ENCODE measurements around the gene NLRC5. TPM values are rescaled to one million over a fixed set of nuclear protein-coding genes. Genes with fewer than 3 reads are reported as not detected.
"Not testable (repeated sequence)": the region's sequence is repeated elsewhere in the genome, so short reads cannot be mapped to it uniquely, and the experiment has no call there.

The NLRC5 gene
- polyA plus RNA-seq, 1 experiment, result 19.2 TPM

DNA sequence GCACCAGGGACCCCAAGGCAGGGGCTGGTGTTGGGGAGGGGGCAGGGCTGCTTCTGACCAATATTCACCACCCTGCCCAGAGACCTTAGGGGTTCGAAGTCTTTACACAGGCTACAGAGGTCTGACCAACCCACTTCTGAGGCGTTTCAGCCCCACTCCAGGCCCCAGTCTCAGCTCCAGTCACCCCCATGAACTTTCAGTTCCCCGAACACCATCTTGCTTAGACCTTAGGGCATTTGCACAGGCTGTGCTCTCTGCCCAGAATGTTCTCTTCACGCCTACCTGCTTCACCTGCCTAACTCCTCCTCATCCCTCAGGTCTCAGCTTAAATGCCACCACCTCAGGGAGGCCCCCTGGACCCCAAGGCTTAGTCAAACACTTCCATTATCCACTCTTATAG, 77.3 kb downstream of the NLRC5 start:
- CTCF ChIA-PET, result interaction anchor here (0.8 to 3.5 kb wide), 4 partner anchors 12 to 102 kb away, joined by 3 to 20 read pairs (median 6); partner anchors contain the start of gene CPNE2
- POLR2A ChIA-PET, result no interaction called here
- TF ChIP-seq, protein P1, sequence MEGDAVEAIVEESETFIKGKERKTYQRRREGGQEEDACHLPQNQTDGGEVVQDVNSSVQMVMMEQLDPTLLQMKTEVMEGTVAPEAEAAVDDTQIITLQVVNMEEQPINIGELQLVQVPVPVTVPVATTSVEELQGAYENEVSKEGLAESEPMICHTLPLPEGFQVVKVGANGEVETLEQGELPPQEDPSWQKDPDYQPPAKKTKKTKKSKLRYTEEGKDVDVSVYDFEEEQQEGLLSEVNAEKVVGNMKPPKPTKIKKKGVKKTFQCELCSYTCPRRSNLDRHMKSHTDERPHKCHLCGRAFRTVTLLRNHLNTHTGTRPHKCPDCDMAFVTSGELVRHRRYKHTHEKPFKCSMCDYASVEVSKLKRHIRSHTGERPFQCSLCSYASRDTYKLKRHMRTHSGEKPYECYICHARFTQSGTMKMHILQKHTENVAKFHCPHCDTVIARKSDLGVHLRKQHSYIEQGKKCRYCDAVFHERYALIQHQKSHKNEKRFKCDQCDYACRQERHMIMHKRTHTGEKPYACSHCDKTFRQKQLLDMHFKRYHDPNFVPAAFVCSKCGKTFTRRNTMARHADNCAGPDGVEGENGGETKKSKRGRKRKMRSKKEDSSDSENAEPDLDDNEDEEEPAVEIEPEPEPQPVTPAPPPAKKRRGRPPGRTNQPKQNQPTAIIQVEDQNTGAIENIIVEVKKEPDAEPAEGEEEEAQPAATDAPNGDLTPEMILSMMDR (IDR thresholded peaks at IDR 0.05; ENCODE audit: insufficient read depth, low read depth, low read length), result no peak

DNA sequence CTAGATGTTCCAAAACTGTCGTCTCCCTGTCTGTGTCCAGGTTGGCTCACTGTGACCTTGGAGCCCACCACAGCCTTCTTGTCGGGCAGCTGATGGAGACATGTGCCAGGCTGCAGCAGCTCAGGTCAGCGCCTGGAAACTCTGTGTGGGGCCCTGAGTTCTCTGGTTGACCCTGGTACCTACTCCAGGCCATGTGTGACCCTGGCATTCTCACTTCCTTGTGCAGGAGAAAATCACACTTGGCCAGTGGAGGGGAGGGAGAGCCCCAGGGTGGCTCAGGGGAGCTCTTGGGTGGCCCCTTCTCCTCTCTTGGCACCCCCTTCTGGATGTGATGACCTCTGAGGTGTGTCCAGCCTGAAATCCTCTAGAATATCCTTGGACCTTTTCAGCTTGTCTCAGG, 78.0 kb downstream of the NLRC5 start:
- POLR2A ChIA-PET, result interaction anchor here (0.5 kb wide), 1 partner anchor 158 kb away, joined by 3 read pairs; no protein-coding TSS in a partner anchor
- CTCF ChIA-PET, result interaction anchor here (2.1 to 3.5 kb wide), 2 partner anchors 17 to 26 kb away, joined by 8 to 20 read pairs; partner anchors contain the start of gene CPNE2

More for the DNA sequence above, 77.3 kb downstream of the NLRC5 start:
- no peak for DNase-seq (ENCODE audit: low read depth)
- H3K36me3 ChIP-seq (ENCODE audit: control insufficient read depth, insufficient read depth, low read length), result peaks cover 2% of the 10 kb centered on the region; the same call in 1 of the 2 replicates
- H3K27me3 ChIP-seq (ENCODE audit: control insufficient read depth, insufficient read depth, low read length), result no peaks in the 10 kb centered on the region
- no peak overlapping the region for H3K4me3 ChIP-seq (ENCODE audit: low read depth, low read length)

DNA sequence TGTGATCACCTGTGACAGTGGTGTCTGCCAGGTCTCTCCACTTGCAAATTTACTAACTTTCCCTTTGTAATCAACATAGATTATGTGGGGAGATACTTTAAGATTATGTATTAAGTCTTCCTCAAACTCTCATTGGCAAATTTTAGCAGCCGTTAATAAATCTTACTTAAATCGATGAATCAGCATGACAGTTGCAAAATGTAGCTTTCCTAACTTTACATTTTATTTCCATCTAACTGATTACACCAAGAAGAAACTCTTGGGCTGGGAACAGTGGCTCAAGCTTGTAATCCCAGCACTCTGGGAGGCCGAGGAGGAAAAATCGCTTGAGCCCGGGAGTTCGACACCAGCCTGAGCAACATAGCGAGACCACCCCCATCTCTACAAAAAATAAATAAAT, 79.7 kb downstream of the NLRC5 start:
- no peak for DNase-seq (ENCODE audit: low read depth)
- TF ChIP-seq, protein P1 (IDR thresholded peaks at IDR 0.05; ENCODE audit: insufficient read depth, low read depth, low read length), result no peak
- Histone ChIP-seq H3K36me3 (ENCODE audit: control insufficient read depth, insufficient read depth, low read length) (peaks cover 2% of the 10 kb centered on the region; the same call in 1 of the 2 replicates), H3K4me3 (ENCODE audit: low read depth, low read length) (no peak overlapping the region), H3K27me3 (ENCODE audit: control insufficient read depth, insufficient read depth, low read length) (no peaks in the 10 kb centered on the region)
- POLR2A ChIA-PET, result no interaction called here
- CTCF ChIA-PET, result interaction anchor here (0.9 to 2.2 kb wide), 4 partner anchors 9 to 24 kb away, joined by 3 to 9 read pairs (median 4); no protein-coding TSS in a partner anchor

More for the DNA sequence above, 78.0 kb downstream of the NLRC5 start:
- no peak overlapping the region for H3K4me3 ChIP-seq (ENCODE audit: low read depth, low read length)
- no peaks in the 10 kb centered on the region for H3K27me3 ChIP-seq (ENCODE audit: control insufficient read depth, insufficient read depth, low read length)
- peaks cover 2% of the 10 kb centered on the region; the same call in 1 of the 2 replicates for H3K36me3 ChIP-seq (ENCODE audit: control insufficient read depth, insufficient read depth, low read length)
- DNase-seq (ENCODE audit: low read depth), result no peak
- TF ChIP-seq, protein P1 (IDR thresholded peaks at IDR 0.05; ENCODE audit: insufficient read depth, low read depth, low read length), result no peak

DNA sequence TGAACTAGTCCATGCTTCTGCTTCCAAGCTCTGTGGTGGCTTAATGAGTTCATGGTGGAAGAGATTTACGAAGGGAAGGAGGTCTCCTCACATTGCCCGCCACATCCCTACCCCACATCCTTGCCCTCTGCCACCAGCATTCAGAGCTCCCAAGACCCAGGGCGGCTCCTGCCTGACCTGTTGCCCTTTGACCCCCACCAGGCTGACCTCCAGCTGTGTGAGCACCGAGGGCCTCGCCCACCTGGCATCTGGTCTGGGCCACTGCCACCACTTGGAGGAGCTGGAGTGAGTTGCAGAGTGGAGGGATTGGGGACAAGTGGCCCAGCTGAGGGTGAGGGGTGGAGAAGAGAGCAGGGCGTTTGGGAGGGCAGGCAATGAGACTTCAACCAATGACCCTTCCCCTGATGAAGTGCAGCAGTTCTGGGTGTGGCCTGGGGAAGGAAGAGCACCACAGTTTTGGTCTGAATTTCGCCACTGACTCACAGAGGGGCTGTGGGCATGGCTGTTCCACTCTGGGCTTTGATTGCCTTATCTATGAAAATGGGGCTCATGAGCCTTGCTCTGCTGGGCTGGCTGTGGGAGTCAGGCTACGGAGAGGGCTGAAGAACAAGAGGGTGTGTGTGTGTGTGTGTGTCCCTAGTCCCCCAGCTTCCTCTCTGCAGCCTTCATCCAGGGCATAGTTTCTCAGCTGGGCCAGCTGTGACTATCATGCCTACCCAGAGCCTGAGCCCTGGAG, 80.4 kb downstream of the NLRC5 start:
- POLR2A ChIA-PET, result no interaction called here
- Histone ChIP-seq H3K4me3 (ENCODE audit: low read depth, low read length) (no peak overlapping the region), H3K36me3 (ENCODE audit: control insufficient read depth, insufficient read depth, low read length) (peaks cover 2% of the 10 kb centered on the region), H3K27me3 (ENCODE audit: control insufficient read depth, insufficient read depth, low read length) (no peaks in the 10 kb centered on the region)
- TF ChIP-seq, protein P1 (IDR thresholded peaks at IDR 0.05; ENCODE audit: insufficient read depth, low read depth, low read length), result no peak
- no peak for DNase-seq (ENCODE audit: low read depth)
- CTCF ChIA-PET, result interaction anchor here (0.9 to 2.2 kb wide), 4 partner anchors 9 to 23 kb away, joined by 3 to 9 read pairs (median 4); no protein-coding TSS in a partner anchor

DNA sequence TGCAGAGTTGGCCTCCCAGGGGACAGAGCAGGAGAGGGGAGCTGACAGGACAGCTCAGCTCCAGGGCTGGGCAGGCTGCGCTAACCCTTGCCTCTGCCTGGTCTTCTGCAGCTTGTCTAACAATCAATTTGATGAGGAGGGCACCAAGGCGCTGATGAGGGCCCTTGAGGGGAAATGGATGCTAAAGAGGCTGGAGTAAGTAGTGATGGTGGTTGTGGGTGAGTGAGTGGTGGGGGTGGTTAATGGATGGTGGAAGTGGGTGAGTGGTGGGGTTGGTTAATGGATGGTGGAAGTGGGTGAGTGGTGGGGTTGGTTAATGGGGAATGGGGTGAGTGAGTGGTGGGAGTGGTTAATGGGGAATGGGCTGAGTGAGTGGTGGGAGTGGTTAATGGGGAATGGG, 81.1 kb downstream of the NLRC5 start:
- Histone ChIP-seq H3K27me3 (ENCODE audit: control insufficient read depth, insufficient read depth, low read length) (no peaks in the 10 kb centered on the region), H3K4me3 (ENCODE audit: low read depth, low read length) (no peak overlapping the region), H3K36me3 (ENCODE audit: control insufficient read depth, insufficient read depth, low read length) (peaks cover 2% of the 10 kb centered on the region)
- TF ChIP-seq, protein P1 (IDR thresholded peaks at IDR 0.05; ENCODE audit: insufficient read depth, low read depth, low read length), result no peak
- POLR2A ChIA-PET, result no interaction called here
- CTCF ChIA-PET, result interaction anchor here (2.2 kb wide), 1 partner anchor 14 kb away, joined by 9 read pairs; no protein-coding TSS in a partner anchor
- no peak for DNase-seq (ENCODE audit: low read depth)

DNA sequence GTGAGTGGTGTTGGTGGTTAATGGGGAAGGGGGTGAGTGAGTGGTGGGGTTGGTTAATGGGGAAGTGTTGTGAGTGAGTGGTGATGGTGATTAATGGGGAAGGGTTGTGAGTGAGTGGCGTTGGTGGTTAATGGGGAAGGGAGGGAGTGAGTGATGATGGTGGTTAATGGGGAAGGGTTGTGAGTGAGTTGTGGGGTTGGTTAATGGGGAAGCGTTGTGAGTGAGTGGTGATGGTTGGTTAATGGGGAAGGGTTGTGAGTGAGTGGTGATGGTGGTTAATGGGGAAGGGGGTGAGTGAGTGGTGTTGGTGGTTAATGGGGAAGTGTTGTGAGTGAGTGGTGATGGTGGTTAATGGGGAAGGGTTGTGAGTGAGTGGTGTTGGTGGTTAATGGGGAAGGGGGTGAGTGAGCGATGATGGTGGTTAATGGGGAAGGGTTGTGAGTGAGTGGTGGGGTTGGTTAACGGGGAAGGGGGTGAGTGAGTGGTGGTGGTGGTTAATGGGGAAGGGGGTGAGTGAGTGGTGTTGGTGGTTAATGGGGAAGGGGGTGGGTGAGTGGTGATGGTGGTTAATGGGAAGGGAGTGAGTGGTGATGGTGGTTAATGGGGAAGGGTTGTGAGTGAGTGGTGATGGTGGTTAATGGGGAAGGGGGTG, 81.8 kb downstream of the NLRC5 start:
- H3K36me3 ChIP-seq (ENCODE audit: control insufficient read depth, insufficient read depth, low read length); DNase-seq (ENCODE audit: low read depth); POLR2A ChIA-PET; H3K27me3 ChIP-seq (ENCODE audit: control insufficient read depth, insufficient read depth, low read length); H3K4me3 ChIP-seq (ENCODE audit: low read depth, low read length): not testable (repeated sequence)
- CTCF ChIA-PET, result interaction anchor here (5.1 kb wide), 1 partner anchor 14 kb away, joined by 33 read pairs; no protein-coding TSS in a partner anchor

Data from BJ (cell line).